Measurements from ENCODE around the gene ZNF236. TPM values are rescaled to one million over a fixed set of nuclear protein-coding genes. Genes with fewer than 3 reads are reported as not detected.
A peak's percentile ranks its signal among the peaks of the same experiment; 100 is the strongest.
"Not testable (repeated sequence)": the region's sequence is repeated elsewhere in the genome, so short reads cannot be mapped to it uniquely, and the experiment has no call there.

ZNF236 gene
- polyA plus RNA-seq, 3 donors from 2014 or later, result 2.2 to 11.5 (median 3.4) TPM

GRCh38 chr18:76805221-76805620, 17.1 kb upstream of the ZNF236 start:
- peaks cover 8 to 11% of the 10 kb centered on the region in 2 donors for H3K4me1 Mint-ChIP-seq
- H3K36me3 Mint-ChIP-seq, result peaks cover 4 to 7% (median 7%) of the 10 kb centered on the region in 3 donors
- peaks cover 0 to 7% (median 3%) of the 10 kb centered on the region in 3 donors for H3K27me3 Mint-ChIP-seq (ENCODE audit: low read depth in 3 of 3)
- DNase-seq, result no peak
- no peaks in the 10 kb centered on the region for H3K9me3 Mint-ChIP-seq
- peak overlapping the region in 2 of 6 donors; percentile 23 to 69 for H3K27ac Mint-ChIP-seq
- H3K4me3 Mint-ChIP-seq, result no peak overlapping the region

- Mint-ChIP-seq H3K27ac (no peak overlapping the region), H3K36me3 (peaks cover 4 to 7% (median 7%) of the 10 kb centered on the region in 3 donors)
- no peak for DNase-seq
Observed at GRCh38 chr18:76806301-76806700, 16.1 kb upstream of the ZNF236 start.

GRCh38 chr18:76808561-76808960, 13.8 kb upstream of the ZNF236 start:
- Mint-ChIP-seq H3K9me3 (no peaks in the 10 kb centered on the region), H3K27me3 (ENCODE audit: low read depth in 3 of 3) (peaks cover 0 to 2% (median 0%) of the 10 kb centered on the region in 3 donors), H3K4me3 (no peak overlapping the region), H3K27ac (no peak overlapping the region), H3K4me1 (peaks cover 4 to 5% of the 10 kb centered on the region in 2 donors), H3K36me3 (peaks cover 7 to 8% (median 7%) of the 10 kb centered on the region in 3 donors)
- DNase-seq, result no peak

More at GRCh38 chr18:76806301-76806700, 16.1 kb upstream of the ZNF236 start:
- Mint-ChIP-seq H3K27me3 (ENCODE audit: low read depth in 3 of 3) (peaks cover 0 to 7% (median 2%) of the 10 kb centered on the region in 3 donors), H3K4me3 (no peak overlapping the region), H3K4me1 (peaks cover 8 to 11% of the 10 kb centered on the region in 2 donors), H3K9me3 (no peaks in the 10 kb centered on the region)

- not testable (repeated sequence) for H3K27ac Mint-ChIP-seq
Observed at GRCh38 chr18:76811530-76811929, 10.8 kb upstream of the ZNF236 start.

GRCh38 chr18:76814256-76814655, 8.1 kb upstream of the ZNF236 start:
- no peak overlapping the region for H3K27ac Mint-ChIP-seq
- peaks cover 9 to 28% of the 10 kb centered on the region in 2 donors for H3K4me1 Mint-ChIP-seq
- H3K4me3 Mint-ChIP-seq, result no peak overlapping the region
- H3K27me3 Mint-ChIP-seq (ENCODE audit: low read depth in 3 of 3), result no peaks in the 10 kb centered on the region
- peaks cover 3 to 7% (median 4%) of the 10 kb centered on the region in 3 donors for H3K36me3 Mint-ChIP-seq
- H3K9me3 Mint-ChIP-seq, result no peaks in the 10 kb centered on the region
- DNase-seq, result no peak

More at GRCh38 chr18:76811530-76811929, 10.8 kb upstream of the ZNF236 start:
- not testable (repeated sequence) for H3K36me3 Mint-ChIP-seq; H3K4me1 Mint-ChIP-seq; H3K4me3 Mint-ChIP-seq; DNase-seq; H3K27me3 Mint-ChIP-seq (ENCODE audit: low read depth in 3 of 3); H3K9me3 Mint-ChIP-seq

- H3K9me3 Mint-ChIP-seq, result no peaks in the 10 kb centered on the region
- no peak for DNase-seq
- peak overlapping the region in 1 of 6 donors; percentile 39 for H3K27ac Mint-ChIP-seq
- H3K4me1 Mint-ChIP-seq, result peaks cover 24 to 45% of the 10 kb centered on the region in 2 donors
- no peak overlapping the region for H3K4me3 Mint-ChIP-seq
- peaks cover 0 to 4% (median 3%) of the 10 kb centered on the region in 3 donors for H3K36me3 Mint-ChIP-seq
- H3K27me3 Mint-ChIP-seq (ENCODE audit: low read depth in 3 of 3), result peaks cover 0 to 5% (median 2%) of the 10 kb centered on the region in 3 donors
Observed at GRCh38 chr18:76816127-76816526, 6.2 kb upstream of the ZNF236 start.

- H3K27ac Mint-ChIP-seq, result peak overlapping the region in 1 of 6 donors; percentile 11
- peaks cover 0 to 3% (median 0%) of the 10 kb centered on the region in 3 donors for H3K36me3 Mint-ChIP-seq
- H3K9me3 Mint-ChIP-seq, result no peaks in the 10 kb centered on the region
- no peak for DNase-seq
- H3K4me1 Mint-ChIP-seq, result peaks cover 30 to 52% of the 10 kb centered on the region in 2 donors
- H3K27me3 Mint-ChIP-seq (ENCODE audit: low read depth in 3 of 3), result peaks cover 7 to 13% (median 11%) of the 10 kb centered on the region in 3 donors
- H3K4me3 Mint-ChIP-seq, result peak overlapping the region in 1 of 5 donors; percentile 4
Observed at GRCh38 chr18:76817888-76818611, 4.3 kb upstream of the ZNF236 start.

GRCh38 chr18:76819411-76820136, 2.8 kb upstream of the ZNF236 start:
- Mint-ChIP-seq H3K27ac (peak overlapping the region in 4 of 6 donors; percentile 6 to 65 (median 60)), H3K4me1 (peaks cover 40 to 67% of the 10 kb centered on the region in 2 donors), H3K36me3 (peaks cover 0 to 3% (median 0%) of the 10 kb centered on the region in 3 donors), H3K4me3 (peak overlapping the region in 4 of 5 donors; percentile 36 to 96 (median 76)), H3K27me3 (ENCODE audit: low read depth in 3 of 3) (peaks cover 11 to 27% (median 20%) of the 10 kb centered on the region in 3 donors), H3K9me3 (no peaks in the 10 kb centered on the region)
- DNase-seq, result no peak

GRCh38 chr18:76821356-76821874, 942 bp upstream of the ZNF236 start:
- Mint-ChIP-seq H3K27ac (peak overlapping the region; percentile 75 to 97 (median 95)), H3K4me1 (peaks cover 42 to 70% of the 10 kb centered on the region in 2 donors), H3K4me3 (peak overlapping the region; percentile 86 to 96 (median 92)), H3K9me3 (no peaks in the 10 kb centered on the region), H3K27me3 (ENCODE audit: low read depth in 3 of 3) (peaks cover 11 to 29% (median 24%) of the 10 kb centered on the region in 3 donors), H3K36me3 (no peaks in the 10 kb centered on the region)
- no peak for DNase-seq

GRCh38 chr18:76821875-76822505, 367 bp upstream of the ZNF236 start:
- H3K27me3 Mint-ChIP-seq (ENCODE audit: low read depth in 3 of 3), result peaks cover 11 to 29% (median 24%) of the 10 kb centered on the region in 3 donors

GRCh38 chr18:76823161-76823538, 793 bp downstream of the ZNF236 start:
- Mint-ChIP-seq H3K36me3 (no peaks in the 10 kb centered on the region), H3K27ac (peak overlapping the region; percentile 78 to 94 (median 86)), H3K9me3 (no peaks in the 10 kb centered on the region), H3K27me3 (ENCODE audit: low read depth in 3 of 3) (peaks cover 11 to 29% (median 24%) of the 10 kb centered on the region in 3 donors), H3K4me1 (peaks cover 46 to 67% of the 10 kb centered on the region in 2 donors), H3K4me3 (peak overlapping the region; percentile 80 to 91 (median 85))
- DNase-seq, result no peak

More at GRCh38 chr18:76821875-76822505, 367 bp upstream of the ZNF236 start:
- no peaks in the 10 kb centered on the region for H3K36me3 Mint-ChIP-seq
- peak overlapping the region; percentile 86 to 96 (median 92) for H3K4me3 Mint-ChIP-seq
- H3K27ac Mint-ChIP-seq, result peak overlapping the region; percentile 75 to 97 (median 95)
- no peaks in the 10 kb centered on the region for H3K9me3 Mint-ChIP-seq
- peak; percentile 76 to 81 (median 81) for DNase-seq
- peaks cover 41 to 64% of the 10 kb centered on the region in 2 donors for H3K4me1 Mint-ChIP-seq

GRCh38 chr18:76823587-76824011, 1.2 kb downstream of the ZNF236 start:
- Mint-ChIP-seq H3K27me3 (ENCODE audit: low read depth in 3 of 3) (peaks cover 11 to 29% (median 24%) of the 10 kb centered on the region in 3 donors), H3K4me3 (peak overlapping the region; percentile 80 to 91 (median 85)), H3K27ac (peak overlapping the region; percentile 78 to 94 (median 86)), H3K9me3 (no peaks in the 10 kb centered on the region), H3K4me1 (peaks cover 43 to 63% of the 10 kb centered on the region in 2 donors), H3K36me3 (no peaks in the 10 kb centered on the region)
- DNase-seq, result peak in 1 of 3 donors; percentile 15

- H3K9me3 Mint-ChIP-seq, result no peaks in the 10 kb centered on the region
- H3K27me3 Mint-ChIP-seq (ENCODE audit: low read depth in 3 of 3), result peaks cover 11 to 29% (median 24%) of the 10 kb centered on the region in 3 donors
- peaks cover 41 to 62% of the 10 kb centered on the region in 2 donors for H3K4me1 Mint-ChIP-seq
- no peaks in the 10 kb centered on the region for H3K36me3 Mint-ChIP-seq
- DNase-seq, result no peak
- H3K4me3 Mint-ChIP-seq, result peak overlapping the region; percentile 41 to 89 (median 71)
- H3K27ac Mint-ChIP-seq, result peak overlapping the region; percentile 61 to 91 (median 79)
Observed at GRCh38 chr18:76824145-76824676, 1.9 kb downstream of the ZNF236 start.

Data from immature natural killer cell (primary cell).